Measurements from ENCODE around the gene ST6GALNAC1. TPM values are rescaled to one million over a fixed set of nuclear protein-coding genes. Genes with fewer than 3 reads are reported as not detected.

ST6GALNAC1 gene
- total and polyA plus RNA-seq, 2 of the 13 experiments (the other 11 are each of a cell fraction or from before 2014, with no cell fraction given) = not detected

GRCh38 chr17:76657505-76658241 is 14.1 kb upstream of the ST6GALNAC1 start (continued):
- no peak for TF ChIP-seq ZFP36 (IDR thresholded peaks at IDR 0.05; ENCODE audit: borderline replicate concordance, low read depth, low read length, partially characterized antibody)
- peak; percentile 1 for TF ChIP-seq TEAD3 (CRISPR knock-in tag; optimal IDR thresholded peaks at IDR 0.05; ENCODE audit: borderline replicate concordance)
- no peak for TF ChIP-seq ZNF891 (CRISPR knock-in tag; IDR thresholded peaks at IDR 0.05)
- TF ChIP-seq PHF21A (CRISPR knock-in tag; IDR thresholded peaks at IDR 0.05) = 0 out of 2 replicates have a peak, but pooled peaks have one; percentile 17
- TF ChIP-seq ZNF121 (CRISPR knock-in tag; IDR thresholded peaks at IDR 0.05) = no peak
- TF ChIP-seq RELA (CRISPR knock-in tag; IDR thresholded peaks at IDR 0.05) = no peak
- TF ChIP-seq ZNF460 (CRISPR knock-in tag; IDR thresholded peaks at IDR 0.05; ENCODE audit: borderline replicate concordance) = no peak
- TF ChIP-seq RXRA (CRISPR knock-in tag; IDR thresholded peaks at IDR 0.05) = no peak
- TF ChIP-seq TBX3 (IDR thresholded peaks at IDR 0.05; ENCODE audit: borderline replicate concordance) = no peak
- TF ChIP-seq ELK4 (CRISPR knock-in tag; IDR thresholded peaks at IDR 0.05; ENCODE audit: borderline replicate concordance) = no peak
- no peak for TF ChIP-seq CHD2 (IDR thresholded peaks at IDR 0.05; ENCODE audit: low read depth, low read length)
- TF ChIP-seq MLLT10 (CRISPR knock-in tag; IDR thresholded peaks at IDR 0.05) = no peak
- no peak for TF ChIP-seq NFKB2 (CRISPR knock-in tag; IDR thresholded peaks at IDR 0.05; ENCODE audit: borderline replicate concordance)
- no peak for TF ChIP-seq ZNF251 (CRISPR knock-in tag; IDR thresholded peaks at IDR 0.05)
- no peak for TF ChIP-seq ZNF790 (CRISPR knock-in tag; IDR thresholded peaks at IDR 0.05; ENCODE audit: borderline replicate concordance)
- TF ChIP-seq POGK (CRISPR knock-in tag; conservative IDR thresholded peaks at IDR 0.05) = no peak
- no peak for TF ChIP-seq CBX5 (CRISPR knock-in tag; IDR thresholded peaks at IDR 0.05; ENCODE audit: borderline replicate concordance)
- TF ChIP-seq ZBTB14 (CRISPR knock-in tag; IDR thresholded peaks at IDR 0.05) = no peak
- no peak for TF ChIP-seq ADNP (CRISPR knock-in tag; IDR thresholded peaks at IDR 0.05)
- peak; percentile 56; the same call in 1 of the 2 replicates for TF ChIP-seq RARA (CRISPR knock-in tag; IDR thresholded peaks at IDR 0.05)
- no peak for TF ChIP-seq ZNF33A (CRISPR knock-in tag; IDR thresholded peaks at IDR 0.05; ENCODE audit: borderline replicate concordance)
- no peak for TF ChIP-seq KAT8 (CRISPR knock-in tag; IDR thresholded peaks at IDR 0.05)
- TF ChIP-seq MAZ (IDR thresholded peaks at IDR 0.05; ENCODE audit: borderline replicate concordance, low read depth, low read length) = no peak
- TF ChIP-seq MAZ (CRISPR knock-in tag; IDR thresholded peaks at IDR 0.05; ENCODE audit: low read depth) = no peak
- no peak for TF ChIP-seq HDAC6 (IDR thresholded peaks at IDR 0.05; ENCODE audit: low read depth, low read length)
- TF ChIP-seq RNF219 (CRISPR knock-in tag; IDR thresholded peaks at IDR 0.05) = no peak

Data from HepG2 (cell line).